GM23338 (cell line): Measurements from ENCODE around the gene RTKN2. TPM values are rescaled to one million over a fixed set of nuclear protein-coding genes. Genes with fewer than 3 reads are reported as not detected.
A peak's percentile ranks its signal among the peaks of the same experiment; 100 is the strongest.

ENCODE experiments used
- ATAC-seq: fragments of 200-7000 bp; cut with Tn5 transposase; 3 replicates; pipeline ENCODE4 v1.9.1; 2020
- DNase-seq: peaks from one replicate; pipeline ENCODE4 v3.0.0-alpha.2; 2015; ENCODE audit warnings: low spot score
- H2AFZ ChIP-seq: fragments of 200-600 bp; sonication (generic); 2 replicates; pipeline ENCODE4 v1.8.0; 2016; ENCODE audit warnings: antibody characterized with exemption, mild to moderate bottlenecking, moderate library complexity
- H3F3A ChIP-seq: fragments of 200-600 bp; sonication (generic); replicated peaks from 2 replicates; pipeline ENCODE4 v1.8.0; 2017; ENCODE audit warnings: antibody characterized with exemption, mixed run types, low read depth
- H3K27ac ChIP-seq: fragments of 200-600 bp; sonication (generic); 2 replicates; pipeline ENCODE4 v1.6.1; 2016; ENCODE audit warnings: low read depth
- H3K27me3 ChIP-seq: fragments of 200-600 bp; sonication (generic); 2 replicates; pipeline ENCODE4 v1.8.0; 2016; ENCODE audit warnings: mild to moderate bottlenecking, mixed run types, moderate library complexity; ENCODE audit not compliant: insufficient read depth
- H3K36me3 ChIP-seq: fragments of 200-600 bp; sonication (generic); 2 replicates; pipeline ENCODE4 v1.8.0; 2016; ENCODE audit warnings: mild to moderate bottlenecking; ENCODE audit not compliant: insufficient read depth
- H3K4me1 ChIP-seq: fragments of 200-600 bp; sonication (generic); 2 replicates; pipeline ENCODE4 v1.8.0; 2016; ENCODE audit warnings: mild to moderate bottlenecking, moderate library complexity; ENCODE audit not compliant: insufficient read depth
- H3K4me2 ChIP-seq: fragments of 200-600 bp; sonication (generic); 2 replicates; pipeline ENCODE4 v1.7.1; 2017; ENCODE audit warnings: mixed run types
- H3K4me3 ChIP-seq: fragments of 200-600 bp; sonication (generic); 2 replicates; pipeline ENCODE4 v1.6.1; 2016; ENCODE audit warnings: mixed run types
- H3K79me2 ChIP-seq: fragments of 200-600 bp; sonication (generic); replicated peaks from 2 replicates; pipeline ENCODE4 v1.8.0; 2017; ENCODE audit warnings: mild to moderate bottlenecking; ENCODE audit not compliant: insufficient read depth
- H3K9me2 ChIP-seq: fragments of 200-600 bp; sonication (generic); 2 replicates; pipeline ENCODE4 v1.8.0; 2017; ENCODE audit not compliant: insufficient read depth
- H4K20me1 ChIP-seq: fragments of 200-600 bp; sonication (generic); replicated peaks from 2 replicates; pipeline ENCODE4 v1.8.0; 2017; ENCODE audit warnings: mild to moderate bottlenecking; ENCODE audit not compliant: insufficient read depth
- H3K27ac Mint-ChIP-seq: 2 replicates; pipeline ENCODE4 v1.8.0; 2020; ENCODE audit warnings: inconsistent platforms, mild to moderate bottlenecking, moderate library complexity, mixed read lengths
- H3K27me3 Mint-ChIP-seq: 3 replicates; pipeline ENCODE4 v1.8.0; 2022; ENCODE audit warnings: low read depth, mild to moderate bottlenecking, moderate library complexity, mixed read lengths, inconsistent platforms; ENCODE audit not compliant: insufficient read depth, poor library complexity
- H3K36me3 Mint-ChIP-seq: 3 replicates; pipeline ENCODE4 v1.8.0; 2021; ENCODE audit warnings: low read depth, mild to moderate bottlenecking, inconsistent platforms, moderate library complexity, mixed read lengths
- H3K4me1 Mint-ChIP-seq: 3 replicates; pipeline ENCODE4 v1.8.0; 2020; ENCODE audit warnings: mild to moderate bottlenecking, inconsistent platforms, mixed read lengths
- H3K4me3 Mint-ChIP-seq: 3 replicates; pipeline ENCODE4 v1.8.0; 2021; ENCODE audit warnings: moderate library complexity, mild to moderate bottlenecking, inconsistent platforms, mixed read lengths
- H3K9me3 Mint-ChIP-seq: 3 replicates; pipeline ENCODE4 v1.8.0; 2020; ENCODE audit warnings: moderate library complexity, mild to moderate bottlenecking, inconsistent platforms, mixed read lengths
- CREB1 ChIP-seq: fragments of 250-450 bp; sonication (Bioruptor Pico); IDR thresholded peaks from 2 replicates; pipeline ENCODE4 v1.5.0; 2020; ENCODE audit warnings: low read depth, mild to moderate bottlenecking, moderate library complexity
- EZH2 ChIP-seq: fragments of 200-600 bp; sonication (generic); IDR thresholded peaks from one replicate; pipeline ENCODE4 v1.8.0; 2017; ENCODE audit warnings: antibody characterized with exemption, mild to moderate bottlenecking, low read depth; ENCODE audit not compliant: unreplicated experiment
- EZH2phosphoT487 ChIP-seq: fragments of 200-600 bp; sonication (generic); IDR thresholded peaks from one replicate; pipeline ENCODE4 v1.8.1; 2018; ENCODE audit warnings: antibody characterized with exemption; ENCODE audit not compliant: unreplicated experiment
- JUNB ChIP-seq: IDR thresholded peaks from one replicate; pipeline ENCODE4 v1.6.1; 2016; ENCODE audit warnings: antibody characterized with exemption; ENCODE audit not compliant: unreplicated experiment
- POLR2AphosphoS5 ChIP-seq: IDR thresholded peaks from 2 replicates; pipeline ENCODE4 v1.6.1; 2016; ENCODE audit warnings: antibody characterized with exemption, low read depth
- STAT1 ChIP-seq: IDR thresholded peaks from one replicate; pipeline ENCODE4 v1.6.1; 2016; ENCODE audit warnings: antibody characterized with exemption; ENCODE audit not compliant: unreplicated experiment
- ZNF331 ChIP-seq: fragments of 250-450 bp; sonication (Bioruptor Pico); IDR thresholded peaks from 2 replicates; pipeline ENCODE4 v1.5.0; 2020; ENCODE audit warnings: low read depth, mild to moderate bottlenecking, moderate library complexity
- long read RNA-seq: library from polyadenylated mRNA; unstranded; transcript quantifications from one replicate; pipeline ENCODE4 v2.0.0, GENCODE V29; 2020; ENCODE audit not compliant: unreplicated experiment
- polyA plus RNA-seq: library from polyadenylated mRNA; unstranded; fragments of >200 nt; fragmentation: Nextera tagmentation; extraction: Ambion mirVana; gene quantifications from 2 replicates; pipeline ENCODE4 v1.2.1, GENCODE V29; 2016
- total RNA-seq: library from RNA; depleted of rRNA; stranded (reverse); fragments of >200 nt; shearing (Covaris generic); gene quantifications from 2 replicates; pipeline ENCODE4 v1.2.3, GENCODE V29; 2014; rRNA removed
- TF ChIP-seq, protein P1 (sequence below): IDR thresholded peaks from one replicate; pipeline ENCODE4 v1.6.1; 2018; ENCODE audit warnings: antibody characterized with exemption; ENCODE audit not compliant: unreplicated experiment
- TF ChIP-seq, protein P2 (sequence below): IDR thresholded peaks from 2 replicates; pipeline ENCODE4 v1.6.1; 2016; ENCODE audit warnings: antibody characterized with exemption
- TF ChIP-seq, protein P3 (sequence below), 2 experiments: fragments of 200-600 bp in 1 of 2; sonication (generic) in 1 of 2; conservative IDR thresholded peaks; 2 replicates each; pipeline versions ENCODE4 v1.5.1 to v1.6.1; 2016 to 2017; ENCODE audit warnings: antibody characterized with exemption in 2 of 2, low read depth in 2 of 2, mild to moderate bottlenecking in 2 of 2, moderate library complexity in 1 of 2

RTKN2 gene, protein sequence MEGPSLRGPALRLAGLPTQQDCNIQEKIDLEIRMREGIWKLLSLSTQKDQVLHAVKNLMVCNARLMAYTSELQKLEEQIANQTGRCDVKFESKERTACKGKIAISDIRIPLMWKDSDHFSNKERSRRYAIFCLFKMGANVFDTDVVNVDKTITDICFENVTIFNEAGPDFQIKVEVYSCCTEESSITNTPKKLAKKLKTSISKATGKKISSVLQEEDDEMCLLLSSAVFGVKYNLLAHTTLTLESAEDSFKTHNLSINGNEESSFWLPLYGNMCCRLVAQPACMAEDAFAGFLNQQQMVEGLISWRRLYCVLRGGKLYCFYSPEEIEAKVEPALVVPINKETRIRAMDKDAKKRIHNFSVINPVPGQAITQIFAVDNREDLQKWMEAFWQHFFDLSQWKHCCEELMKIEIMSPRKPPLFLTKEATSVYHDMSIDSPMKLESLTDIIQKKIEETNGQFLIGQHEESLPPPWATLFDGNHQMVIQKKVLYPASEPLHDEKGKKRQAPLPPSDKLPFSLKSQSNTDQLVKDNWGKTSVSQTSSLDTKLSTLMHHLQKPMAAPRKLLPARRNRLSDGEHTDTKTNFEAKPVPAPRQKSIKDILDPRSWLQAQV
- total RNA-seq (23.6 and 25.4 TPM in 2 replicates), polyA plus RNA-seq (11.7 and 15.3 TPM in 2 replicates)
- long read RNA-seq, full-length matches to known transcripts = 8 of 11 reads
- long read RNA-seq, partial matches to known transcripts = 1 of 11 reads
- long read RNA-seq, other reads (novel, unspliced or antisense) = 2 of 11 reads

DNA sequence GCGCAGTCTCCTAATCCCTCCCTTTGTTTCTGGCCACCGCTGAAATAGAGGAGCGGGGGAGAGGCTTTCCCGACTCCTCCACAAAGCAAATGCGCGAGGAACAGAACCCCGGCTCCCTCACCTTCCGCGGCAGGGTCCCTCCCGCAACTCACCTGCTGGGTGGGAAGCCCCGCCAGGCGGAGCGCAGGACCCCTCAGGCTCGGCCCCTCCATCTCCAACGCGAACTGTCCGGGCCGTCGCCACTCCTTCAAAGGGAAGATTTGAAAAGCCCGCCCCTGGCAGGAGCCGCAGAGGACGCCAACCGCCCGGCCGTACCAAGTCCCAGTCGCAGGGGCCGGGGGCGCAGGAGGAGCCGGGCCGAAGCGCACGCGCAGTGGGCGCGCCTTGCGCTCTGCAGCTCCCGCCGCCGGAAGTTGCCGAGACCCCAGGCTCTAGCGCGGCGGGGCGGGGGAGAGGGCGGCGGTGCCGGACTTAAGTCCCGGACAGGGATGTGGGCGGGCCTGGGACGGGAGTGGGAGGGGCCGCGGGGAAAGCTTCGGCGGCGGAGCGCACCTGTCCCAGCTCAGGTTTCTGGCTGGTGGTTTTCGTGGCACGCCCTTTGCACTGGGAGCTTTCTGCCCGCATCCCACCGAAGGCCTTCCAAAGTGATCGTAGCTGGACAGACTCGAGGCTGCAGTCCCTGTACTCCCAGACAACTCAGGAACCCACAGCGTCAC lies at the start of gene RTKN2:
Gene RTKN2 (minus strand): TSS at position 446 of the 716 bp plus-strand sequence. CDS start 234 bp downstream, at position 212.
- Mint-ChIP-seq H3K9me3 (no peaks in the 10 kb centered on the region), H3K27me3 (peaks cover 2% of the 10 kb centered on the region), H3K4me1 (peaks cover 32% of the 10 kb centered on the region), H3K27ac (peak within 1 kb of the TSS; percentile 81), H3K36me3 (no peaks in the 10 kb centered on the region), H3K4me3 (peak within 1 kb of the TSS; percentile 96)
- Histone ChIP-seq H3K9me2 (no peaks in the 10 kb centered on the region), H3K4me3 (peak within 1 kb of the TSS; percentile 94), H3K27ac (peak within 1 kb of the TSS; percentile 92), H3K27me3 (peaks cover 8% of the 10 kb centered on the region; the same call in 1 of the 2 replicates), H3K79me2 (peaks cover 40% of the 10 kb centered on the region), H3K4me1 (peaks cover 23% of the 10 kb centered on the region), H2AFZ (peak within 1 kb of the TSS; percentile 100), H3K36me3 (no peaks in the 10 kb centered on the region), H4K20me1 (peaks cover 6% of the 10 kb centered on the region), H3F3A (0 out of 2 replicates have a peak, but pooled peaks cover 2% of the 10 kb centered on the region), H3K4me2 (peak within 1 kb of the TSS; percentile 89)
- peak; percentile 99 for DNase-seq
- ATAC-seq = peak; percentile 94
- TF ChIP-seq CREB1 (CRISPR knock-in tag) (peak; percentile 36; the same call in 1 of the 2 replicates), POLR2AphosphoS5 (peak; percentile 70)
- TF ChIP-seq, protein P1, sequence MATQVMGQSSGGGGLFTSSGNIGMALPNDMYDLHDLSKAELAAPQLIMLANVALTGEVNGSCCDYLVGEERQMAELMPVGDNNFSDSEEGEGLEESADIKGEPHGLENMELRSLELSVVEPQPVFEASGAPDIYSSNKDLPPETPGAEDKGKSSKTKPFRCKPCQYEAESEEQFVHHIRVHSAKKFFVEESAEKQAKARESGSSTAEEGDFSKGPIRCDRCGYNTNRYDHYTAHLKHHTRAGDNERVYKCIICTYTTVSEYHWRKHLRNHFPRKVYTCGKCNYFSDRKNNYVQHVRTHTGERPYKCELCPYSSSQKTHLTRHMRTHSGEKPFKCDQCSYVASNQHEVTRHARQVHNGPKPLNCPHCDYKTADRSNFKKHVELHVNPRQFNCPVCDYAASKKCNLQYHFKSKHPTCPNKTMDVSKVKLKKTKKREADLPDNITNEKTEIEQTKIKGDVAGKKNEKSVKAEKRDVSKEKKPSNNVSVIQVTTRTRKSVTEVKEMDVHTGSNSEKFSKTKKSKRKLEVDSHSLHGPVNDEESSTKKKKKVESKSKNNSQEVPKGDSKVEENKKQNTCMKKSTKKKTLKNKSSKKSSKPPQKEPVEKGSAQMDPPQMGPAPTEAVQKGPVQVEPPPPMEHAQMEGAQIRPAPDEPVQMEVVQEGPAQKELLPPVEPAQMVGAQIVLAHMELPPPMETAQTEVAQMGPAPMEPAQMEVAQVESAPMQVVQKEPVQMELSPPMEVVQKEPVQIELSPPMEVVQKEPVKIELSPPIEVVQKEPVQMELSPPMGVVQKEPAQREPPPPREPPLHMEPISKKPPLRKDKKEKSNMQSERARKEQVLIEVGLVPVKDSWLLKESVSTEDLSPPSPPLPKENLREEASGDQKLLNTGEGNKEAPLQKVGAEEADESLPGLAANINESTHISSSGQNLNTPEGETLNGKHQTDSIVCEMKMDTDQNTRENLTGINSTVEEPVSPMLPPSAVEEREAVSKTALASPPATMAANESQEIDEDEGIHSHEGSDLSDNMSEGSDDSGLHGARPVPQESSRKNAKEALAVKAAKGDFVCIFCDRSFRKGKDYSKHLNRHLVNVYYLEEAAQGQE = no peak

DNA sequence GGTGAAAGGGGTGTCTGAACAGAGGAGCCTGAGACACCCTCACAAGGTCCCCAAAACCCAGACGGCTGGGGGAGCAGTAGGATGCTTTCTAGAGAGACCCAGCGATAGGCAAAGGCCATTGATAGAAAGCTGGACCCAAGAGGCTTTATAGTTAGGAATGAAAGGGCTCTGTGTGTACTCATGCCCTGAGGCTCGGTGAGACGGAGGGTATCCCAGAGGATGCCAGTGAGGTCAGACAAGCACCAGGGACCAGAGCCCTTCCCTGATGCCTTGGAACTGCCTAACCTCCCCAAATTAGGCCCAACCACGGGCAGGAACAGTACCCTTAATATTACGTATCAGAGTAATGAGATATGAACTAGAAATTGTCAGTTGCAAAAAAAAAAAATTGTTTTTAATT lies 48.6 kb upstream of the RTKN2 start:
- Mint-ChIP-seq H3K4me3 (no peak overlapping the region), H3K4me1 (no peaks in the 10 kb centered on the region), H3K9me3 (no peaks in the 10 kb centered on the region), H3K27me3 (peaks cover 2% of the 10 kb centered on the region), H3K36me3 (no peaks in the 10 kb centered on the region), H3K27ac (no peak overlapping the region)
- Histone ChIP-seq H3K27ac (no peak overlapping the region), H3K36me3 (no peaks in the 10 kb centered on the region), H3K4me1 (no peaks in the 10 kb centered on the region), H3K4me3 (no peak overlapping the region), H2AFZ (no peak overlapping the region; the same call in 1 of the 2 replicates), H3K79me2 (no peaks in the 10 kb centered on the region), H3K4me2 (no peak overlapping the region), H3F3A (no peaks in the 10 kb centered on the region), H3K27me3 (no peaks in the 10 kb centered on the region), H3K9me2 (0 out of 2 replicates have a peak, but pooled peaks cover 3% of the 10 kb centered on the region), H4K20me1 (no peaks in the 10 kb centered on the region)
- TF ChIP-seq EZH2 = no peak
- TF ChIP-seq, protein P2, sequence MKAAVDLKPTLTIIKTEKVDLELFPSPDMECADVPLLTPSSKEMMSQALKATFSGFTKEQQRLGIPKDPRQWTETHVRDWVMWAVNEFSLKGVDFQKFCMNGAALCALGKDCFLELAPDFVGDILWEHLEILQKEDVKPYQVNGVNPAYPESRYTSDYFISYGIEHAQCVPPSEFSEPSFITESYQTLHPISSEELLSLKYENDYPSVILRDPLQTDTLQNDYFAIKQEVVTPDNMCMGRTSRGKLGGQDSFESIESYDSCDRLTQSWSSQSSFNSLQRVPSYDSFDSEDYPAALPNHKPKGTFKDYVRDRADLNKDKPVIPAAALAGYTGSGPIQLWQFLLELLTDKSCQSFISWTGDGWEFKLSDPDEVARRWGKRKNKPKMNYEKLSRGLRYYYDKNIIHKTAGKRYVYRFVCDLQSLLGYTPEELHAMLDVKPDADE = no peak
- no peak for TF ChIP-seq EZH2phosphoT487
- no peak for TF ChIP-seq POLR2AphosphoS5
- TF ChIP-seq, protein P3, sequence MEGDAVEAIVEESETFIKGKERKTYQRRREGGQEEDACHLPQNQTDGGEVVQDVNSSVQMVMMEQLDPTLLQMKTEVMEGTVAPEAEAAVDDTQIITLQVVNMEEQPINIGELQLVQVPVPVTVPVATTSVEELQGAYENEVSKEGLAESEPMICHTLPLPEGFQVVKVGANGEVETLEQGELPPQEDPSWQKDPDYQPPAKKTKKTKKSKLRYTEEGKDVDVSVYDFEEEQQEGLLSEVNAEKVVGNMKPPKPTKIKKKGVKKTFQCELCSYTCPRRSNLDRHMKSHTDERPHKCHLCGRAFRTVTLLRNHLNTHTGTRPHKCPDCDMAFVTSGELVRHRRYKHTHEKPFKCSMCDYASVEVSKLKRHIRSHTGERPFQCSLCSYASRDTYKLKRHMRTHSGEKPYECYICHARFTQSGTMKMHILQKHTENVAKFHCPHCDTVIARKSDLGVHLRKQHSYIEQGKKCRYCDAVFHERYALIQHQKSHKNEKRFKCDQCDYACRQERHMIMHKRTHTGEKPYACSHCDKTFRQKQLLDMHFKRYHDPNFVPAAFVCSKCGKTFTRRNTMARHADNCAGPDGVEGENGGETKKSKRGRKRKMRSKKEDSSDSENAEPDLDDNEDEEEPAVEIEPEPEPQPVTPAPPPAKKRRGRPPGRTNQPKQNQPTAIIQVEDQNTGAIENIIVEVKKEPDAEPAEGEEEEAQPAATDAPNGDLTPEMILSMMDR (conservative IDR thresholded peaks at IDR 0.05; ENCODE audit: low read depth in 2 of 2) = no peak
- no peak for TF ChIP-seq STAT1
- no peak for TF ChIP-seq JUNB
- TF ChIP-seq ZNF331 (CRISPR knock-in tag) = no peak
- DNase-seq (no peak), ATAC-seq (no peak)
